GM12878 (cell line): Measurements from ENCODE around the gene CREB3L1. TPM values are rescaled to one million over a fixed set of nuclear protein-coding genes. Genes with fewer than 3 reads are reported as not detected.
A peak's percentile ranks its signal among the peaks of the same experiment; 100 is the strongest.

Source experiments
- ATAC-seq: fragments of 200-7000 bp; cut with Tn5 transposase; 3 replicates; pipeline ENCODE4 v1.9.1; 2020; ENCODE audit warnings: mild to moderate bottlenecking, moderate library complexity
- BruUV-seq: library from RNA; stranded (reverse); fragments of 400-500 nt; replicated peaks from 2 replicates; lab custom pipeline; 2021; lab: Mats Ljungman, UMichigan
- CTCF ChIA-PET: fragments of 300-600 bp; sonication (Branson Sonifier 250); formaldehyde crosslinking; extraction: SDS; loops from one replicate; lab custom pipeline; 2021; ENCODE audit warnings: inconsistent platforms; lab: Yijun Ruan, JAX
- POLR2A ChIA-PET: fragments of 350-600 bp; formaldehyde crosslinking; extraction: SDS; loops from one replicate; lab custom pipeline; 2021; ENCODE audit warnings: inconsistent platforms; lab: Charles Lee
- RAD21 ChIA-PET: fragments of 300-600 bp; sonication (Branson Sonifier 250); formaldehyde crosslinking; loops from one replicate; lab custom pipeline; 2023; ENCODE audit warnings: antibody characterized with exemption; ENCODE audit not compliant: unreplicated experiment; lab: Charles Lee
- SMC1A ChIA-PET: fragments of 300-600 bp; sonication (Branson Sonifier 250); formaldehyde crosslinking; loops from one replicate; lab custom pipeline; 2023; ENCODE audit not compliant: unreplicated experiment, uncharacterized antibody; lab: Charles Lee
- DNase-seq: peaks from one replicate; pipeline ENCODE4 v3.0.0-alpha.2; 2011; ENCODE audit warnings: low read depth, low spot score
- FAIRE-seq: peaks from 3 replicates; lab custom pipeline; 2011; peaks lifted over from hg19 to GRCh38; lab: Jason Lieb, UNC
- H2AFZ ChIP-seq: 2 replicates; pipeline ENCODE4 v1.6.0; 2011; ENCODE audit warnings: low read depth, low read length, control low read depth; ENCODE audit not compliant: control insufficient read depth
- H3K27ac ChIP-seq: 2 replicates; pipeline ENCODE4 v1.5.1; 2011; ENCODE audit warnings: control low read depth; ENCODE audit not compliant: control insufficient read depth, insufficient read depth
- H3K27me3 ChIP-seq, 2 experiments: replicated peaks in 1 of 2; 2 replicates each; pipeline versions ENCODE4 v1.6.0 to v1.6.1; 2011; ENCODE audit warnings: low read length in 1 of 2; ENCODE audit not compliant: control insufficient read depth in 2 of 2, insufficient read depth in 2 of 2
- H3K36me3 ChIP-seq, 2 experiments: 2 replicates each; pipeline ENCODE4 v1.5.1; 2011; ENCODE audit warnings: low read length in 1 of 2; ENCODE audit not compliant: control insufficient read depth in 2 of 2, insufficient read depth in 2 of 2
- H3K4me1 ChIP-seq: 2 replicates; pipeline ENCODE4 v1.6.1; 2011; ENCODE audit warnings: mild to moderate bottlenecking, low read length, moderate library complexity, mixed read lengths; ENCODE audit not compliant: control insufficient read depth, insufficient read depth
- H3K4me2 ChIP-seq: 2 replicates; pipeline ENCODE4 v1.6.0; 2011; ENCODE audit warnings: control low read depth; ENCODE audit not compliant: control insufficient read depth, insufficient read depth
- H3K4me3 ChIP-seq: fragments of 200-600 bp; sonication (generic); 2 replicates; pipeline ENCODE4 v1.5.1; 2016
- H3K79me2 ChIP-seq: 2 replicates; pipeline ENCODE4 v1.6.0; 2011; ENCODE audit warnings: low read length; ENCODE audit not compliant: control insufficient read depth, insufficient read depth
- H3K9ac ChIP-seq: 2 replicates; pipeline ENCODE4 v1.8.0; 2011; ENCODE audit warnings: low read length, control low read depth, mixed read lengths; ENCODE audit not compliant: control insufficient read depth, insufficient read depth
- H3K9me3 ChIP-seq: replicated peaks from 3 replicates; pipeline ENCODE4 v1.5.1; 2011; ENCODE audit warnings: mild to moderate bottlenecking, low read length; ENCODE audit not compliant: control insufficient read depth, insufficient read depth
- H4K20me1 ChIP-seq: 2 replicates; pipeline ENCODE4 v1.6.0; 2011; ENCODE audit not compliant: control insufficient read depth, insufficient read depth
- BHLHE40 ChIP-seq, 2 experiments: fragments of 450-650 bp in 1 of 2; IDR thresholded peaks; 2 replicates each; pipeline ENCODE4 v1.6.1; 2011 to 2017; ENCODE audit warnings: low read depth in 2 of 2, borderline replicate concordance in 1 of 2, improper control_type of control experiment in 1 of 2, low read length in 1 of 2, mild to moderate bottlenecking in 1 of 2
- BMI1 ChIP-seq: fragments of 450-650 bp; IDR thresholded peaks from 2 replicates; pipeline ENCODE4 v1.6.1; 2016; ENCODE audit warnings: mild to moderate bottlenecking, moderate library complexity, borderline replicate concordance
- CBX5 ChIP-seq: sonication (generic); IDR thresholded peaks from 2 replicates; pipeline ENCODE4 v1.6.1; 2016; ENCODE audit warnings: low read depth, moderate library complexity, mild to moderate bottlenecking, inconsistent platforms
- CHD4 ChIP-seq: fragments of 200-600 bp; sonication (generic); IDR thresholded peaks from 2 replicates; pipeline ENCODE4 v1.6.1; 2016; ENCODE audit warnings: mild to moderate bottlenecking
- DPF2 ChIP-seq: fragments of 450-650 bp; IDR thresholded peaks from 2 replicates; pipeline ENCODE4 v1.6.1; 2017; ENCODE audit warnings: mild to moderate bottlenecking
- FOXM1 ChIP-seq: IDR thresholded peaks from 2 replicates; pipeline ENCODE4 v1.6.1; 2012; ENCODE audit warnings: low read depth, mild to moderate bottlenecking, inconsistent platforms, low read length, moderate library complexity
- MYB ChIP-seq: fragments of 150-350 bp; IDR thresholded peaks from 2 replicates; pipeline ENCODE4 v1.6.1; 2014; ENCODE audit warnings: mild to moderate bottlenecking, low read depth, low read length, borderline replicate concordance
- NKRF ChIP-seq: fragments of 450-650 bp; conservative IDR thresholded peaks from 2 replicates; pipeline ENCODE4 v1.6.1; 2017; ENCODE audit warnings: mild to moderate bottlenecking, moderate library complexity
- NR2F1 ChIP-seq: fragments of 450-650 bp; conservative IDR thresholded peaks from 2 replicates; pipeline ENCODE4 v1.6.1; 2017; ENCODE audit warnings: mild to moderate bottlenecking
- NRF1 ChIP-seq: conservative IDR thresholded peaks from 2 replicates; pipeline ENCODE4 v1.6.1; 2011; ENCODE audit warnings: mild to moderate bottlenecking, low read depth, low read length, improper control_type of control experiment
- RAD51 ChIP-seq: fragments of 450-650 bp; IDR thresholded peaks from 2 replicates; pipeline ENCODE4 v1.6.1; 2016; ENCODE audit warnings: moderate library complexity, mild to moderate bottlenecking, inconsistent platforms
- SMARCA5 ChIP-seq: fragments of 450-650 bp; IDR thresholded peaks from 2 replicates; pipeline ENCODE4 v1.6.1; 2017; ENCODE audit warnings: mild to moderate bottlenecking
- ZSCAN29 ChIP-seq: fragments of 450-650 bp; IDR thresholded peaks from 2 replicates; pipeline ENCODE4 v1.6.1; 2017; ENCODE audit warnings: mild to moderate bottlenecking, moderate library complexity
- ZZZ3 ChIP-seq: IDR thresholded peaks from 2 replicates; pipeline ENCODE4 v1.6.1; 2011; ENCODE audit warnings: low read depth; ENCODE audit not compliant: control insufficient read depth, insufficient read length
- WGBS: methylation state at CpG from one replicate; pipeline ENCODE4 v1.1.6; 2016; ENCODE audit warnings: low lambda C conversion rate; ENCODE audit not compliant: insufficient replicate concordance, insufficient coverage; ENCODE audit errors: missing lambda C conversion rate; 5-methylcytosine and 5-hydroxymethylcytosine counted together
- in situ Hi-C: fragments of 300-500 bp; cut with MboI; formaldehyde crosslinking; loops from 9 replicates; pipeline ENCODE4 v1.14.3; 2018; ENCODE audit warnings: mixed read lengths
- intact Hi-C: fragments of 100-400 bp; cut with micrococcal nuclease; formaldehyde crosslinking; loops from one replicate; pipeline ENCODE4 v1.14.2; 2022; ENCODE audit not compliant: unreplicated experiment
- polyA plus RNA-seq, 11 experiments: library from polyadenylated mRNA; depleted of rRNA in 4 of 11; unstranded in 6 of 11; stranded (reverse) in 5 of 11; fragments of >200 nt; fragmentation: Nextera tagmentation in 4 of 11; fragmentation: Illumina TruSeq in 1 of 11; extraction: Ambion mirVana in 4 of 11; extraction: Trizol in 1 of 11; gene quantifications; 1 replicate in 1 of 11; 2 replicates in 10 of 11; pipeline versions ENCODE4 v1.2.1 to v1.2.3, GENCODE V29; 2011 to 2016; ENCODE audit warnings: inconsistent platforms in 2 of 11, missing spikeins in 2 of 11, low read depth in 1 of 11
- total RNA-seq, 4 experiments: library from RNA; depleted of rRNA in 3 of 4; stranded (reverse); fragments of >200 nt in 3 of 4; fragmentation: Illumina TruSeq in 1 of 4; extraction: Trizol in 1 of 4; gene quantifications; 2 replicates each; pipeline versions ENCODE4 v1.2.1 to v1.2.3, GENCODE V29; 2013 to 2021

CREB3L1 gene
- total and polyA plus RNA-seq, 10 of the 15 experiments (the other 5 are each of a cell fraction or from before 2014, with no cell fraction given): 0.03 to 1.4 (median 0.22) TPM

DNA sequence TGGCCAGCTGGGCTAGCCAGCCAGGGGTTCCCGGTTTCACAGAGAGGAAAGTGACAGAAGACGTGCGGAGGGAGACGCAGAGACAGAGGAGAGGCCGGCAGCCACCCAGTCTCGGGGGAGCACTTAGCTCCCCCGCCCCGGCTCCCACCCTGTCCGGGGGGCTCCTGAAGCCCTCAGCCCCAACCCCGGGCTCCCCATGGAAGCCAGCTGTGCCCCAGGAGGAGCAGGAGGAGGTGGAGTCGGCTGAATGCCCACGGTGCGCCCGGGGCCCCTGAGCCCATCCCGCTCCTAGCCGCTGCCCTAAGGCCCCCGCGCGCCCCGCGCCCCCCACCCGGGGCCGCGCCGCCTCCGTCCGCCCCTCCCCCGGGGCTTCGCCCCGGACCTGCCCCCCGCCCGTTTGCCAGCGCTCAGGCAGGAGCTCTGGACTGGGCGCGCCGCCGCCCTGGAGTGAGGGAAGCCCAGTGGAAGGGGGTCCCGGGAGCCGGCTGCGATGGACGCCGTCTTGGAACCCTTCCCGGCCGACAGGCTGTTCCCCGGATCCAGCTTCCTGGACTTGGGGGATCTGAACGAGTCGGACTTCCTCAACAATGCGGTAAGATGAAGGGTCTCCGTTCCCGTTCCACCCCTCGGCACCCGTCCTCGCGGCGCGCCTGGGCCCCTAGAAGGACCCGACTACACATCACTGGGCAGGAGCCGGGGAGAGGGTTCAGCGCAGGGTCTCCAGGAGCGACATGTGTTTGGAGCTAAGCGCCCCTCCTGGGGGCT is at the start of gene CREB3L1 (continued):
- 0 out of 2 replicates have a peak, but pooled peaks have one; percentile 34 for TF ChIP-seq NKRF

DNA sequence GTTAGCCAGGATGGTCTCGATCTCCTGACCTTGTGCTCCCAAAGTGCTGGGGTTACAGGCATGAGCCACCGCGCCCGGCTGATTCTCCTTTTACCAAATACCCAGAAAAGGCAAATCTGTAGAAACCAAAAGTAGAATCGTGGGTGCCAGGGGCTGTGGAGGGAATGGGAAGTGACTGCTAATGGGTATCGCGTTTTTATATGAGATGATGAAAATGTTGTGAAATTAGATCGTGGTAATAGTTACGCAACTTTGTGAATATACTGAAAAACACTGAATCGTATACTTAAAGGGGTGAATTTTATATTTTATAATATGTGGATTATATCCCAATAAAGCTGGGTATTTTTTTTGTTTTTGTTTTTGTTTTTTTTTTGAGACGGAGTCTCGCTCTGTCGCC is 48.2 kb upstream of the CREB3L1 start:
- H3K79me2 ChIP-seq: no peaks in the 10 kb centered on the region
- H3K4me3 ChIP-seq: no peak overlapping the region
- TF ChIP-seq FOXM1: no peak
- TF ChIP-seq CHD4: no peak
- TF ChIP-seq NR2F1: no peak
- TF ChIP-seq RAD51: no peak
- TF ChIP-seq ZZZ3: no peak
- TF ChIP-seq DPF2: no peak
- TF ChIP-seq BHLHE40 (IDR thresholded peaks at IDR 0.05; ENCODE audit: borderline replicate concordance in 1 of 2, low read depth in 2 of 2, low read length in 1 of 2): no peak
- TF ChIP-seq CBX5: no peak
- no peak for TF ChIP-seq MYB
- no peak for TF ChIP-seq NRF1
- no peak for TF ChIP-seq ZSCAN29
- no peak for TF ChIP-seq BMI1
- TF ChIP-seq SMARCA5: no peak
- no peaks in the 10 kb centered on the region for H3K27me3 ChIP-seq
- no peaks in the 10 kb centered on the region for H3K4me1 ChIP-seq
- intact Hi-C loops: no loop called here
- no TSS peak for BruUV-seq
- ATAC-seq (no peak), FAIRE-seq (no peak), DNase-seq (no peak)
- ChIA-PET SMC1A (interaction anchor here (0.7 kb wide), 1 partner anchor 11 kb away, joined by 3 read pairs; no protein-coding TSS in a partner anchor), CTCF (interaction anchor here (0.8 kb wide), 1 partner anchor 10 kb away, joined by 7 read pairs; no protein-coding TSS in a partner anchor), RAD21 (no interaction called here), POLR2A (no interaction called here)
- H3K9ac ChIP-seq: no peak overlapping the region
- H2AFZ ChIP-seq: no peak overlapping the region
- H3K36me3 ChIP-seq: no peaks in the 10 kb centered on the region
- no peak overlapping the region for H3K4me2 ChIP-seq
- 69% methylated on average over 13 of the region's 13 CpGs for WGBS
- in situ Hi-C loops: no loop called here
- H3K9me3 ChIP-seq: no peaks in the 10 kb centered on the region
- no peaks in the 10 kb centered on the region for H4K20me1 ChIP-seq
- no peak overlapping the region for H3K27ac ChIP-seq
